H1 (cell line): ENCODE measurements around the gene TNNI3. TPM values are rescaled to one million over a fixed set of nuclear protein-coding genes. Genes with fewer than 3 reads are reported as not detected.

Source experiments
- KDM4A ChIP-seq: IDR thresholded peaks from one replicate; pipeline ENCODE4 v1.7.1; 2012; ENCODE audit warnings: low read depth, mild to moderate bottlenecking, moderate library complexity, low read length, inconsistent platforms; ENCODE audit not compliant: severe bottlenecking
- SUZ12 ChIP-seq: fragments of 200-600 bp; sonication (generic); IDR thresholded peaks from 2 replicates; pipeline ENCODE4 v1.6.1; 2012; ENCODE audit warnings: mild to moderate bottlenecking, inconsistent platforms, low read length, moderate library complexity, mixed read lengths
- TAF1 ChIP-seq: IDR thresholded peaks from 2 replicates; pipeline ENCODE4 v1.6.1; 2011; ENCODE audit warnings: mild to moderate bottlenecking, low read depth, low read length
- polyA plus RNA-seq, 7 experiments: library from polyadenylated mRNA; depleted of rRNA in 3 of 7; stranded (reverse) in 5 of 7; unstranded in 2 of 7; fragments of >200 nt in 5 of 7; fragments of 200-250 nt in 2 of 7; gene quantifications; 1 replicate in 5 of 7; 2 replicates in 1 of 7; 4 replicates in 1 of 7; pipeline versions ENCODE4 v1.2.1 to v1.2.3, GENCODE V29; 2011 to 2013; ENCODE audit warnings: missing spikeins in 2 of 7, mixed read lengths in 2 of 7
- total RNA-seq: library from RNA; stranded (reverse); fragmentation: NEBNext Ultra II Directional; extraction: Animal tissue kit (Norgen Biotek cat#: 25700); gene quantifications from 2 replicates; pipeline ENCODE4 v1.2.1, GENCODE V29; 2021
- TF ChIP-seq, protein P1 (sequence below): IDR thresholded peaks from 2 replicates; pipeline ENCODE4 v1.6.1; 2012; ENCODE audit warnings: low read length, inconsistent platforms

Gene TNNI3
- total and polyA plus RNA-seq, 2 of the 8 experiments (the other 6 are each of a cell fraction or from before 2014, with no cell fraction given), result 16.9 to 56.0 TPM

DNA sequence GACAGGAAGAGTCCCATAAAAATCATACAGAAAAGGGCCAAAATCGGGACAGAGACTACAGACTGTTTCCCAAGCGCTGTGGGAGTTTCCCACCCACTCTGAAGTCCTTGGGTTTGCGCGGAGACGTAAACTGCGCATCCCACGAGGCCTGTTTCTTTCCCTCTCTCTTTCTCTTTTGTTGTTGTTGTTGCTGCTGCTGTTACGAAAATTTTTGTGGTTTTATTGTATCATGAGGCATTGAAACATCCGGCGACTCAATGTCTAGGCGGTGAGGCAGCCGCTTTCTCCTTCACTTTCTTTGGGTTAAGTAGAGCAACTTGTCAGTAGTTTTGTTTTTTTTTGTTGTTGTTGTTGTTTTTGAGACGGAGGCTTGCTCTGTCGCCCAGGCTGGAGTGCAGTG lies 38.5 kb downstream of the TNNI3 start (continued):
- TF ChIP-seq, protein P1, sequence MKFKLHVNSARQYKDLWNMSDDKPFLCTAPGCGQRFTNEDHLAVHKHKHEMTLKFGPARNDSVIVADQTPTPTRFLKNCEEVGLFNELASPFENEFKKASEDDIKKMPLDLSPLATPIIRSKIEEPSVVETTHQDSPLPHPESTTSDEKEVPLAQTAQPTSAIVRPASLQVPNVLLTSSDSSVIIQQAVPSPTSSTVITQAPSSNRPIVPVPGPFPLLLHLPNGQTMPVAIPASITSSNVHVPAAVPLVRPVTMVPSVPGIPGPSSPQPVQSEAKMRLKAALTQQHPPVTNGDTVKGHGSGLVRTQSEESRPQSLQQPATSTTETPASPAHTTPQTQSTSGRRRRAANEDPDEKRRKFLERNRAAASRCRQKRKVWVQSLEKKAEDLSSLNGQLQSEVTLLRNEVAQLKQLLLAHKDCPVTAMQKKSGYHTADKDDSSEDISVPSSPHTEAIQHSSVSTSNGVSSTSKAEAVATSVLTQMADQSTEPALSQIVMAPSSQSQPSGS, result no peak
- TF ChIP-seq KDM4A, result no peak
- TF ChIP-seq TAF1, result no peak
- TF ChIP-seq SUZ12, result no peak
